CD4-positive, alpha-beta T cell treated with Interleukin-4 for 1 hour (primary cell): Measurements from ENCODE around the gene DCAF17.
"Not testable (repeated sequence)": the region's sequence is repeated elsewhere in the genome, so short reads cannot be mapped to it uniquely, and the experiment has no call there.

Experiments
- DNase-seq, 2 donors: peaks; one replicate each; pipeline ENCODE4 v3.0.0-alpha.2; 2020 to 2022

Gene DCAF17

DNA sequence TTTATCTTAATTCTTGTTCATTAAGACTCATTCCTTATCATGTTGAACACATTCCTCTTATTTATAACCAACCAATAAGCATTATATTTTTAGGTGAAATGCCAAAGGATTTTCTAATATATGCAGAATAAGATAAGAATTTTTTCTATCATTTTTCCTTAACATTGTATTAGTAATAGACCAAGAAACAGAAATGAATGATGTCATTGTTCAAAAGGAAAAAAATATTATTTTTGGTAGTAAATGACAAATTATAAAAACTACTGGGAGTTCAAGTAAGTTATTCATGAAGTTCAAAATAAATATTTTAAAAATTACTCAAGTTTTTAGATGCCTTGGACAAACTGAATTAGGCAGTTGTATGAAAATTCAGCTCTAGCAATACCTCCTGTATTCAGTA is 25.5 kb downstream of the DCAF17 start:
- no peak for DNase-seq

DNA sequence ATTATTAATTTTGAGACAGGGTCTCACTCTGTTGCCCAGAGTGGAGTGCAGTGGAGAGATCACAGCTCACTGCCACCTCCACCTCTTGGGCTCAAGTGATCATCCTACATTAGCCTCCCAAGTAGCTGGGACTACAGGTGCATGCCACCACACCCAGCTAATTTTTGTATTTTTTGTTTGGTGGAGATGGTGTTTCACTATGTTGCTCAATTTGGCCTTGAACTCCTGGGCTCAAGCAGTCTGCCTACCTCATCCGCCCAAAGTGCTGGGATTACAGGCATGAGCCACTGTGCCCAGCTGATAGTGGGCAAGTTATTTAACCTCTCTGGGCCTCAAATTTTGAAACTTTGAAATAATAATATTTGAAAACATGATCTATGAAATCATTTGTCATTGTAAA is 26.5 kb downstream of the DCAF17 start:
- DNase-seq, result no peak

DNA sequence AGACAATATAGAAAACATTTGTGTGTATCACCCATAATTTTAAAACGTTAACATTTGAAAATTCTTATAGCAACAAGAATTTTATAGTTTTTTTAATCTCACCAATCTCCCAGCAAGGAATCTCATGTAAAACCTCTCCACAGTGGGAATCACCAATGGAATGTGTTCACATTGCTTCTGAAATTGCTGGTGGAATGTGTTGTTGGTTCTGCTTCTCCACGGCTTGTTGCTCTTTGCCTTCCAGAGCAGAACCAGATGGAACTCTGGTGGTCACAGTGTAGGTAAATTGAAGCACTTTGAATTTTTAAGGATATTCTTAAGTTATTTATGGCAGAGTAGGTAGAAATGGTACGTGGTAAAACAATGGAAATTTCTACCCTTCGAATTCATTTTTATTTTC is 35.1 kb downstream of the DCAF17 start:
- no peak for DNase-seq

DNA sequence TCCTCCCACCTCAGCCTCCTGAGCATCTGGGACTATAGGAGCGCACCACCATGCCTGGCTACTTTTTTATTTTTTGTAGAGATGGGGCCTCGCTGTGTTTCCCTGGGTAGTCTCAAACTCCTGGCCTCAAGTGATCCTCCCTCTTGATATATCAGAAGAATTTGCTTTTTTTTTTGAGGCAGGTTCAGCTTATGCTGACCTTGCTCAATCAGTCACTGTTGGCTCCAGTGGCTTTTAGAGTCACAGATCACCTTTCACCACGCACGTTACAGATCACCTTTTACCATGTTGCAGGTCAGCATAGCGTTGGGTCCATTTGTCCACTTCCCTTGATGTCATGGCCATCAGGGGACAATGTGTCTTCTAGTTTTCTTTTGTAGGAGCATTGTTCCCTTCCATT is 36.1 kb downstream of the DCAF17 start:
- DNase-seq, result no peak

DNA sequence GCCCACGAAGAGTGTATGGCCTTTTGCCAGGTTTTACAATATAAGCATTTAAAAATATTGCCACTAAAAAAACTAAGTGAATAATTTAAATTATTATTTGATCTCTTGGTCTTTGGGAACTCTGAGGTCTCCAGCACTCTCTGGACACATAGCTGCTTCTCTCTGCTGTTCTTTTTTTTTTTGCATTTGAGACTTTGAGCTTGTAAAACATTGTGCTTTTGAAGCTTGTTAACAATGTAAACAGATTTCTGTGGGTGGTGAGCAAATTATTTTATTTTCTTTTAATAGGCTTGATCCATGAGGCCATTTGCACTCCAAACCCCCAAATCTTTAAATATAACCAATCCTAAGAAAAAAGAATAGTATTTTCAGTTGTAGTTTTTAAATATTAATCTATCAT is 42.0 kb downstream of the DCAF17 start:
- DNase-seq, result no peak

DNA sequence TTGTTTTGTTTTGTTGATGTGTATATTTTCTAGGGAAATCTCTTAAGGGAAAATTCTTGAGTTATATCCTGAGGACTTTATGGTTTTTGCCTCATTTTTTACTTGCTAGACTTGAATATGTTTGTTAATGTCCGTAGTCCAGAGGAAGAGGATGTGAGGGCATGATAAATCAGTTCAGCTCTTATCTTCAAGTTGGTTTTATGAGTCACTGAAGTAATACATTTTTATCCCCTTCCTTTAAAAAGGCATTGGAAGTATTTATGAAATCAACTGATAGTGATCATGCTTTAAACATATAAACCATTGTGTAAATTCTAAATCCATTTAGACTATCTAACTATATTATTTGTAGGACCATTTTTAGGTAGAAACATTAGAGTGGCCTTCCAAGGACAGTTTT is 44.3 kb downstream of the DCAF17 start:
- no peak for DNase-seq

DNA sequence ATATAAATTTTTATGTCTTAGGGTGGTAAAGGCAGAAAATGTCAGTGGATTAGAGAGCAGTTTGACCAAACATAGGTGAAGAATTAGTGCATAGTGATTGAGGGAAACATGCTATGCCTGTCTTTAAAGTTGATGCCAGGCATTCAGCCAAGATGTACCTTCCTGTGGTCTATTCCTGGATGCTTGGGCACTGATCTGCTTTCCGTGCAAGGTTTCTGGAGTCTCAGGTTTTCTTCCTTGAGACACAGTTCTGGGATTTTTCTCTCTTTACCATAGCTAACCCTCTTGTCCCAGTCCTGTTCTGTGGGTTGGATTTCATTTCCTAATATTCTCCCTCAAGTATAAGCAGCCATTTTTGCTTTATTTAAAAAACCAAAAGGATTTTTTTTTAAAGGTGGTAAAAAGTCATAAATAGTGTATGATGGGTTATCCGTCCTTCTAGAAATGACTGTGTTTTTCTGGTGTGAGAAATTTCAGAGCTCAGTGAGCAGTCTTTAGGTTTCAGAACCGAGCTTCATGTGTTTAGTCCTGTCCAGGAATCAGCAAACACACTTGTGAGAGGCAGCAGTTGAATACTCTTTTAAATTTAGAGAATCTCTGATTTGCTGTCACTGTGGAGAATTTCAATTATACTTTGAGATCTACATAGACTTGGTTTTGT is 45.3 kb downstream of the DCAF17 start:
- no peak for DNase-seq

DNA sequence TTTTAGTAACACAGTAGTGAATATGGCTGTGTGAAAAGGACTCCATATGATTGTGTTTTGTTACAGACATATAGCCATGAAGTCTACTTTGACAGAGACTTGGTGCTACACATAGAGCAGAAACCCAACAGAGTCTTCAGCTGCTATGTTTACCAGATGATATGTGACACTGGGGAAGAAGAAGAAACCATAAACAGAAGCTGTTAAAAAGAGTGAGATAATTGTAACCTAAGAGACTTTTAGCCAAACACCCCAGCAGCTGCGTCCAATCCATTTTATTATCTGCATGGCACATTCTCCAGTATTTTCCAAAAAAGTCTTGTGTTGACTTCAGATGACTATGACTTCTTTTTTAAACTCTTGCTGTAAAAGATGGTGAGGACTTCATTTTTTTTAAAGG is 46.9 kb downstream of the DCAF17 start:
- no peak for DNase-seq

DNA sequence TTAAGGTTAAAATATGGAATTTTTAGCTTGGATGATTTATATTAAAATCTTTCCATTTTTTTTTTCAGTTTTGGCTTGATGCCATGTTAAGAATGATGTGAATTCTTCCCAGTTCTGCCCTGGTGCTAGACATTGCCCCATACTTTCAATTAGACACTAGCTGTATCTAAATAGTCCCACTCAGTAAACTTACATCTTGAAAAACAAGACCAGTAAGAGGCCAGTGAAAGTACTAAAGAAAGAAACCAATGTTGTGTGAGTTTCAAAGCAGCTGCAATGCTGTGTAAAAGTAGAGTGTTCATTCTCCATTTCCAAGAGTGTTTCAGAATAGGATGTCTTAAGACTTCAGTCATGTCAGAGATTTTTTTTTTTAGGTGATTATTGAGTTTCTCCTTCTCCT is 48.3 kb downstream of the DCAF17 start:
- no peak for DNase-seq

DNA sequence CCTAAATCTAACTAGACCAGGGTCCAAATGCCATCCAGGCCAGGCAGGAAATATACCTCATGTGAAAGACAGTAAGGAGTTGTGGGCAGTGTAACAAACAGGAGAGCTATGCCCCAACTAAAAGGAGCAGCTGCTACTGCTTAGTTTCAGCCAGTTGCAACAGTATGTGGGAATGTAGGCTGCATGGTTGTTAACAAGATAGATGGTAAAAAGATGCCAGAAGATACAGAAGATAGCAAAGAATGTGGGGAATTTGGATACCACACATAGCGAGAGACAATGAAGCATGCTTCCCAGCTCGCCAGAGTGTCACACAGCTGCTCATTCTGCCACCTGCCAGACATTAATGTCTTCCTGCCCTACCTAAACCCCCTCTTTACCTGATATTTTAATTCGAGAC is 48.9 kb downstream of the DCAF17 start:
- DNase-seq, result no peak

DNA sequence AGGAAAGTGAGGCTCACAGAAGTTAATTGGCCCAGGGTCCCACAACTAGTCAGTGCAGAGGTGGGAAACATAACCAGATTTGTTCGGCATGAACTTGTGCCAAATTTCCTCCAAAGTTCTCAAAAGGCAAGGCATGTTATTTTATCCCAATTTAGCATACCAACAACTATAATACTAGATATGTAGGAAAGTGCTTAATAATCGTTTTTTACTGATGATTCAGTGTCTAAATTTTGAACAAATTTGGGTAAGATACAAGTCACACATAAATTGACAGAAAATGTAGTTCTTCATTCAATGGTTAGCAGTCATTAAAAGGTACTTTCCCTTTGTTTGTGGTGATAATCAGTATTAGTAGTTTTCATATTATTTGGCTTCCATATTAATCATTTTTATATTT is 49.8 kb downstream of the DCAF17 start:
- no peak for DNase-seq

DNA sequence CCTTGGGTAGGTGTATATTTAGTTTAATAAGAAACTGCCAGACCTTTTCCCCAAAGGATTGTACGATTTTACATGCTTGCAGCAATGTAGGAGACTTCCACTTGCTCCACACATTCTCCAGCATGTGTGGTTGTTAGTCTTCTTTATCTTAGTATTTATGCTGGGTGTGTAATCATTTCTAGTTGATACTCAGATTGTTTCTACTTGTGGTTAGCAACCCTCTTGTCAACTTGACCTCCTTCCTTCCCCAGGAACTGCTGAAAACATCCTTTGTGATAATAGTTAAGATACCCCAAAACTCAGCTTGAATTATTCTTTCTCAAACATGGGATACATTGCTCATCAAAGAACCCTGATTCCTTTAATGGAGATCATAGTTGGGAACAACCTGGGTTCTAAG is 51.1 kb downstream of the DCAF17 start:
- DNase-seq, result no peak

DNA sequence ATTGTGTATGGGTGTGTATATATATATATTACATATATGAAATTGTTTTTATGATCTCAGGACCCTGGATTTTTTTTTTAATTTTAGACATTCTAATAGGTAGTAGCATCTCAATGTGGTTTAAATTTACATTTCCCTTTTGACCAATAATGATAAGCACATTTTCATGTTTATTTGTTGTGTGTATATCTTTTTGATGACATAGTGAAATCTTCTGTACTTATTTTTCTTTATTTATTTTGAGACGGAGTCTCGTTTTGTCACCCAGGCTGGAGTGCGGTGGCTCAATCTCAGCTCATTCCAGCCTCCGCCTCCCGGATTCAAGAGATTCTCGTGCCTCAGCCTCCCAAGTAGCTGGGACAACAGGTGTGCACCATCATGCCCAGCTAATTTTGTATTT is 53.2 kb downstream of the DCAF17 start:
- no peak for DNase-seq

DNA sequence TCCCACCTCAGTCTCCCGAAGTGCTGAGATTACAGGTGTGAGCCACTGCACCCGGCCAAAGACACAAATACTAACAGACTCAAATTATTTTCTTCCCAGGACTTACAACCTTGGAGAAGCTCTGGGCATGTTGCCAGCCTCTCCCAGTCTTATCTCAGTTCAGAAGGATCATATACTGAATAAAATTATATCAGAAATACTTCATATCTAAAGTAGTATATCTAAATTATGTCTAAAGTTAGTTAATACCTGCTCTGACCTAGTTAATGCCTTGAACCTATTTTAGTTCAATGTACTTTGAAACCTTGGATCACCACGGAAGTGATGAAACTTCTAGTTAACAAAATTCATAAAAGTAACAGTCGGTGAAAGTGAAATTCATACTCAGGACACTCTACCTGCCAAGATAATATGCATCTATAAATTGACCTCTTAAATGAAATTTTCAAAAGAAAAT is 53.8 kb downstream of the DCAF17 start:
- DNase-seq, result no peak

DNA sequence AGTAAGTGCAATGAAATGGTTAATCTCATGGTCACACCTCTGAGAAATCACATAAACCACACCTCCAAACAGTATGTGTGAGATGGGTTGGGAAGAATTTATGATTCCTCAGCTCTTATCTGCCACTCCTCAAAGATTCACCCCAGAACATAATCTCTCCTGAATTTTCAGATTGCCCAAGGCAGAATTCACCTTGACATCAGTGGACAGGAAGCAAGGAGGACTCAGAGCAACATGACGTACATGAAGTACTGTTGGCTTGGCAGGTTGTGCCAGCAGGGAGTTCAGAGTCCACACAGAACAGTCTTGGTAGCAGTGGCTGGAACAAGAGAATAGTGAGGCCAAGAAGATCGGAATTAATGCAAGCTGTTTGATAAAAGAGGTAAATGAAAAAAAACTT is 56.6 kb downstream of the DCAF17 start:
- no peak for DNase-seq

DNA sequence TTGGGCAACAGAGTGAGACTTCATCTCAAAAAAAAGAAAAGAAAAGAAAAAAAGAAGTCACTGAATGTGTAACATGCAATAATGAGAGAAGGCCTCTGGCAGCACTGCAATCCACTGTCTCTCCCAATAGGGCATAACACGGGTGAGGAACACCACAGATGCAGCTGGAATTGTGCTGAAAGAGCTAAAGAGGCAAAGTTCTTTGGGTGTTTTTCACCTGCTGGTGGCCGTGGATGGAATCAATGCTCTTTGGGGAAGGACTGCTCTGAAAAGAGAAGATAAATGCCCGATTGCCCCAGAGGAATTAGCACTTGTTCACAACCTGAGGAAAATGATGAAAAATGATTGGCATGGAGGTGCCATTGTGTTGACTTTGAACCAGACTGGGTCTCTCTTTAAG is 57.3 kb downstream of the DCAF17 start:
- DNase-seq, result no peak

DNA sequence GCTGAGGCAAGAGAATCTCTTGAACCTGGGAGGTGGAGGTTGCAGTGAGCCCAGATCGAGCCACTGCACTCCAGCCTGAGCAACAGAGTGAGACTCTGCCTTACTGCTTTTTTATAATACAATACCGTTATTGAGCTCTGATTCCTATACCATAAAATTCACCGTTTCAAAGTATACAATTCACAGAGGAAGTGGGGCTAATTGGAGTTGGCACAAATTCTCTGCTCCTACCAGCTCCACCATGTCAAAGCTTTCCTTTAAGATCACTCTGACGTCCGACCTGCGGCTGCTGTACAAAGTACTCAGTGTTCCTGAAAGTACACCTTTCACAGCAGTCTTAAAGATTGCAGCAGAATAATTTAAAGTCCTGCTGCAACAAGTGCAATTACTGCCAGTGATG is 58.6 kb downstream of the DCAF17 start:
- DNase-seq, result no peak

DNA sequence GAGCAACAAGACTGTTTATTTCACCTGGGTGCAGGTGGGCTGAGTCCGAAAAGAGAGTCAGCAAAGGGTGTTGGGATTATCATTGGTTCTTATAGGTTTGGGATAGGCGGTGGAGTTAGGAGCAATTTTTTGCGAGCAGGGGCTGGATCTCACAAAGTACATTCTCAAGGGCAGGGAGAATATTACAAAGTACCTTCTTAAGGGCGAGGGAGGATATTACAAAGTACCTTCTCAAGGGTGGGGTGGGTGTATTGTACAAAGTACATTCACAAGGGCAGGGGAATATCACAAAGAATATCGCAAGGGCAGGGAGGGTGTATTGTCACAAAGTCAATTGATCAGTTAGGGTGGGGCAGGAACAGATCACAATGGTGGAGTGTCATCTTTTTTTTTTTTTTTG is 63.6 kb downstream of the DCAF17 start:
- not testable (repeated sequence) for DNase-seq

DNA sequence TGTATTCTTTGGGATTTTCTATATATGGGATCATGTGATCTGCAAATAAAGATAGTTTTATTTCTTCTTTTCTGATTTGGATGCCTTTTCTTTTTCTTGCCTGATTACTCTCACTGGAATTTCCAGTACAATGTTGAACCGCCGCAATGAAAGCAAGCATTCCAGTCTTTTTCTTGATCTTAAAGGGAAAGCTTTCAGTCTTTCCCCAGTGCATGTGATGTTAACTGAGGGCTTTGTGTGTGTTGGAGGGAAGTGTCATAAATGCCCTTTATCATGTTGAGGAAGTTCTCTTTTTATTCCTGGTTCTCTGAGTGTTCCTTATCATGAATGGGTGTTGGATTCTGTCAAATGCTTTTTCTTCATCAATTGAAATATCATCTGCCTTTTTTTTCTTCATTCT is 71.3 kb downstream of the DCAF17 start:
- no peak for DNase-seq

DNA sequence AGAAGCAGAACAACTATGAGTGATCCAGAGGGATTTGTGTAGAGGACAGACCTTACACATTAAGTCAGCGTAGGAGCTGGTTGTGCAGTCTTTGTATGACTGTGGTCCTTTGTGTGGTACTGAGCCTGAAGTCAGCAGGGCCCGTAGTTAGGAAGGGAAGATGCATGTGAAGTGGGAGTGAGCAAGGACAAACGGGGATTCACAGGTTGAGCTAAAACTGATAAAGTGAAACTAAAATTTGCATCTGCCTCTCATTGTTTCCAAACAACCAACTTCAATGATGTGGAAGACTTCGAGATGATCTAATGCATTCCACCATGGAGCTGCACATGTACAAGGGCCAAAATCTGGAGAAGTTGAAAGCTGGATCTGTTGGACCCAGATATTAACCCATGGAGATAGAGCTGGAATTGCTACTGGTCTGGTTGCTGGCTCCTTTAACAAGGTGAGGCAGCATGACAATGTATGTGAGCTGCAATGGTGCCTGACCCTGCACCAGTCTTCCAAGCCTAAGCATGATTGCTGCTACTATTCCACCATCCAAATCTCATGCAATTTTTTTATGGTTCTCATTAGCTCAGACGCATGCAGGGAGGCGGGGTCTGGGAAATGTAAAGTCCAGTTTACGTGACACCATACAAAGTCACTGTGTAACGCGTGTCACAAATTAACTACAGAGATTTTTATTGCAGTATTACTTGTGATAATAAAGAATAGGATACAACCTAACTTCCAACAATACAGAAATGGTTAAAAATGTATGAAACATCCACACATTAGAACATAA is 76.1 kb downstream of the DCAF17 start:
- no peak for DNase-seq

DNA sequence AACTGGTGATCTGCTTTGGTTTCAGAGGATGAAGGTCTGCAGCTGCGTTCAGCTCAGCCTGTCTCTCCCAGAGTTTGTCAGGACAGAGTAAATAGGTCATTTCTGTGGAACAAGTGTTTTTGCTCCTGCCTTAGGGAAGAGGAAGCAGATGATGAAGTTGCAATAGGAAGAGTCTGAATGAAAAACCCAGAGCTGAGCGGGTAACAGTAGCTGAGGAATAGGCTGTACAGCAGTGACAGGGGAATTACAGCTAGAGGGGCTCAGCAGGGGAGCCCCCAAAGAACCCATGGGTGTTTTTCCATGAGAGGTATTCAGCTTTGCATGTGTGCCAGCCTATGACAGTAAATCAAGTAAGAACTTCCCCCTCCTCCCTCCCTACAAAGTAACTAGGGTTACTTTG is 78.0 kb downstream of the DCAF17 start:
- no peak for DNase-seq

DNA sequence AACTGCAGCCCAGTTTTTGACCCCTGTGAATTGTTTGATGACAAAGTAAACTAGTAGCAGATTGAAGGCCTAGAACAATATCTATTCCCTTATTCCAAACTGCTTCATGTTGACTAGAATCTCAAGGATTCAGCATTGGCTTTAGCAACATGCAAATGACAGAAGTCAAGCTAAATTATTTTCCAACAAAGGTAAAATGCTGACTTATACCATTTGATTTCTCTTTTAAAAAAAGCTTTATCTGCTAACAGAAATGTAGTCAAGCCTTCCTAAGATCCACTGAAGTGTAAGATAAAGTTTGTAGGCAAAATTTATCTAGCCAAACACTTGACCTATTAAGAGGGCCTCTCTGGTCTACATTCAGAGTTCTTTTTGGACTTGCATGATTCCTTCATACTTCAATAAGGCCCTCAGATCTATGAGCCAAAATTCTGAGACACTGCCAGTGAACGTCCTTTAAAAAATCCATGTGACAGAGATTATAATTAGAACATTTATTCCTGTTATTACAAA is 78.7 kb downstream of the DCAF17 start:
- DNase-seq, result no peak

DNA sequence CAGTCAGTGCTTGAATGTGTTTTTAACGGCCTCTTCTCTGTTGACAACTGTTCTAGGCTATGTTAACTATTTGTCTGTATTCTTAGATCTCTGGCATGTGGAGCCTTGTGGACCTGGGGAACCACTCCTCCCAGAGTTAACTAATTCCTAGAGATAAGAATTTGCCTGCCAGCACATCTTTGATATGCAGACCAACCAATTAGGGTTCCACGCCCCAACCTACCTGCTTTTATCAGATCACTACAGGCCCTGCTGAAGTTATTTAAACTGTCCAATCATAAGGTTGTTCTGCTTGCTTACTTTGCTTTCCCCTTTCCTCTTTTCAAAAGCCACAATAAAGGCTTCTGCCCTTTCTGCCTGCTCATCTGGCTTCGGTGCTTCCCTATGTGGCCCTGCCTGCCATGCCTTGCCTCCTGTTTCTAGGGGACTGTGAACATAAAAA is 79.7 kb downstream of the DCAF17 start:
- no peak for DNase-seq

DNA sequence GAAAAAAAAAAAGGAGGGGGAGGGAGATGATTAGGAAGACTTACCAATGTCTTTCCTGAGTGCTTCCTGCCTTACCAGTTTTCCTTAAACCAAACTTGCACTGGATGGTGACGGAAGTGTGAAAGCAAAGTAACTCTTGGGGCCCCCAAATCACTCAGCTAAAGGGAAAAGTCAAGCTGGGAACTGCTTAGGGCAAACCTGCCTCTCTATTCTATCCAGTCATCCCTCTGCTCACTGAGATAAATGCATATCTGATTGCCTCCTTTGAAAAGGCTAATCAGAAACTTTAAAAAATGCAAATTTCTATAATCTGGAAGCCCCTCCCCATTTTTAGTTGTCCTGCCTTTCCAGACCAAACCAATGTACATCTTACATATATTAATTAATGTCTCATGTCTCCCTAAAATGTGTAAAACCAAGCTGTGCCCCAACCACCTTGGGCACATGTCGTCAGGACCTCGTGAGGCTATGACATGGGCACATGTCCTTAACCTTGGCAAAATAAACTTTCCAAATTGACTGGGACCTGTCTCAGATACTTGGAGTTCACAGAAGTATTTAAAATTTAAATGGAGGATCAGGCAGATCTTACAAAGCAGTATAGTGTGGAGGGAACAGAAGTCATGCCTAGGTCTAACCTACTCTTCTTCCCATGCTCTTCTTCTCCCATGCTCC is 81.0 kb downstream of the DCAF17 start:
- DNase-seq, result no peak
